Lower leg skin (tissue), 4 donors: ENCODE results near the gene FHL2. TPM values are rescaled to one million over a fixed set of nuclear protein-coding genes. Genes with fewer than 3 reads are reported as not detected.

ENCODE experiments used
- DNase-seq, 2 donors: peaks; one replicate each; pipeline ENCODE4 v3.0.0-alpha.2; 2019; ENCODE audit warnings: low spot score in 2 of 2
- H3K4me3 ChIP-seq: fragments of 200-600 bp; sonication (generic); 2 replicates; pipeline ENCODE4 v1.5.1; 2017; ENCODE audit warnings: mild to moderate bottlenecking, low read depth; ENCODE audit not compliant: poor library complexity, severe bottlenecking
- CTCF ChIP-seq, 3 donors: fragments of 450-650 bp; IDR thresholded peaks; one replicate each; pipeline ENCODE4 v1.5.1; 2016; ENCODE audit warnings: antibody characterized with exemption in 3 of 3, mild to moderate bottlenecking in 3 of 3, moderate library complexity in 2 of 3
- POLR2A ChIP-seq, 2 donors: fragments of 450-650 bp; IDR thresholded peaks; one replicate each; pipeline ENCODE4 v1.6.1; 2016 to 2017; ENCODE audit warnings: antibody characterized with exemption in 2 of 2, mild to moderate bottlenecking in 1 of 2, moderate library complexity in 1 of 2
- WGBS, 2 donors: methylation state at CpG; one replicate each; pipeline ENCODE4 v1.1.5; 2018; 5-methylcytosine and 5-hydroxymethylcytosine counted together
- intact Hi-C: fragments of 100-400 bp; cut with DNase I; formaldehyde crosslinking; loops from one replicate; pipeline ENCODE4 v1.15.0; 2023; ENCODE audit warnings: low total_unique reads
- total RNA-seq, 4 donors: library from RNA; depleted of rRNA; stranded (reverse); fragments of >200 nt; gene quantifications; one replicate each; pipeline ENCODE4 v1.1.0, GENCODE V29; 2016

FHL2 gene
- total RNA-seq, 4 donors from 2014 or later, result 48.3 to 67.3 (median 49.3) TPM

- 67 to 80% methylated on average over 15 of the region's 15 CpGs for WGBS, 2 donors
- TF ChIP-seq POLR2A (IDR thresholded peaks at IDR 0.05), result no peak
- TF ChIP-seq CTCF (IDR thresholded peaks at IDR 0.05), result no peak
- intact Hi-C loops, result no loop called here
- no peak overlapping the region for H3K4me3 ChIP-seq
- peak in 1 of 2 donors; percentile 43 for DNase-seq
These were observed 23.8 kb downstream of the FHL2 start for GRCh38 chr2:105375001-105375561.

DNA sequence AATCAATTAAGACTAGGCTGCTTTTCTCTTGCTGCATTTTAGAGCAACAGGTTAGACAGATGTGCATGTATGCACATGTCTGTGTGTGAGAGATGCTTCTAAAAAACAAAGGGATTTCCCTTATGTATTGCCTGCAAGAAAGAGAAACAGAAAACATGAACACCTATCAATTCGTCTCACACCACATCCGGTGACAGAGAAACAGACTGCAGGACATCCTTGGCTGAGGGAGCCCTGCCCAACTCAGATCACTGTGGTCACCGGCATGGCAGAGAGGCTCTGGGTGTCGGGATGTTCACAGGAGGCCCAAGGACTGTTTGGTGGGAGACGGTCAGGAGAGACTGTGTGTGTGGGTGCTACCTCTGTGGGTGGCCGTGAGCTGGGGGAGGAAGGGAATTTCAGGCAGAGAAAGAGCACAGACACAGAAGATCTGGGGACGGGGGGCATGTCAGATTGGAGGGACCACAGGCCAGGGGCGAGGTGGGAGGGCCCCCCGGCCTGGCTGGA is 24.9 kb downstream of the FHL2 start:
- WGBS, 2 donors, result 58 to 63% methylated on average over 9 of the region's 9 CpGs
- DNase-seq, result peak in 1 of 2 donors; percentile 82
- intact Hi-C loops, result loop anchor here (5.0 kb wide), 1 partner anchor 148 kb away; no protein-coding TSS in a partner anchor
- no peak overlapping the region for H3K4me3 ChIP-seq
- TF ChIP-seq POLR2A (IDR thresholded peaks at IDR 0.05) (no peak), CTCF (IDR thresholded peaks at IDR 0.05) (no peak)

GRCh38 chr2:105373344-105373781 is 25.5 kb downstream of the FHL2 start:
- TF ChIP-seq CTCF (IDR thresholded peaks at IDR 0.05), result no peak
- H3K4me3 ChIP-seq, result no peak overlapping the region
- DNase-seq, result peak in 1 of 2 donors; percentile 84
- whole genome bisulfite sequencing, 2 donors, result 45 to 54% methylated on average over 9 of the region's 9 CpGs
- intact Hi-C loops, result loop anchor here (5.0 kb wide), 1 partner anchor 149 kb away; no protein-coding TSS in a partner anchor

DNA sequence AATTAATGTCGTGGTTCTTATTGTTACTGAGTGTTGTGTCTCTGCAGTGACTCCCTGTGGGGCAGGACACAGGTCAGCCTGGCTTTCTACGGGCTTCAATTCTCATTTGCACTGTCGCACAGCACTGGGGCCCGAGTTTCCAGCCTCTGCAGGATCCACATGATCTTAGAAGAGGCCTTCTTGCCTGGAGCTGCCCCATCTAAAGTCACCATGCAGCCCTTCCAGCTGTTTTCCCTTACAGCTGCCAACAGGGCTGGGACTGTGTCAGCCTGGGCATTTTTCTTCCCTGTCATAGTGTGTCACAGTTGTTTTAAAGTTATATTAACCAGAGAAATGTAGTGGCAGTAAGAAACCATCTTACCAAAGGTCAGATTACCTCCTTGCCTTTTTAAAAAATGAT is 27.0 kb downstream of the FHL2 start:
- WGBS, 2 donors, result 45 to 52% methylated on average over 4 of the region's 4 CpGs

DNA sequence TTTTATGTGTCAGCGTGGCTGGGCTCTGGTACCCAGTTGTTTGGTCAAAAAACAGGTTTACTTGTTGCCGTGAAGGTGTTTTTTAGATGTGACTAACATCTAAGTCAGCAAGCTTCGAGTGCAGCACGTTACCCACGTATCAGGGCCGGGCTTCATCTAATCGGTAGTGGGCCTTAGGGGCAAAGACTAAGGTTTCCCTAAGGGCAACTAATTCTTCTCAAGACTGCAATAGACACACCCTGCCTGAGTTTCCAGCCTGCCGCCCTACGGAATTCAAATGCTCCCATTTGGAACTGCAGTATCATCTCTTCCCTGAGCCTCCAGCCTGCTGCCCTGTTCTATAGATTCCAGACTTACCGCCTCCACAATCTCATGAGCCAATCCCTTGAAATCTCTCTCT is 27.7 kb downstream of the FHL2 start:
- intact Hi-C loops, result loop anchor here (5.0 kb wide), 1 partner anchor 151 kb away; no protein-coding TSS in a partner anchor
- no peak for TF ChIP-seq POLR2A (IDR thresholded peaks at IDR 0.05)
- no peak for TF ChIP-seq CTCF (IDR thresholded peaks at IDR 0.05)
- H3K4me3 ChIP-seq, result no peak overlapping the region
- peak in 1 of 2 donors; percentile 60 for DNase-seq
- 55 to 71% methylated on average over 10 of the region's 10 CpGs for WGBS, 2 donors

More for the DNA sequence above, 27.0 kb downstream of the FHL2 start:
- intact Hi-C loops, result loop anchor here (5.0 kb wide), 1 partner anchor 150 kb away; no protein-coding TSS in a partner anchor
- no peak overlapping the region for H3K4me3 ChIP-seq
- TF ChIP-seq CTCF (IDR thresholded peaks at IDR 0.05) (no peak), POLR2A (IDR thresholded peaks at IDR 0.05) (no peak)
- peak in 1 of 2 donors; percentile 57 for DNase-seq
